Left ventricle myocardium superior (tissue), 1 donor: Measurements from ENCODE around the gene NR1H2. TPM values are rescaled to one million over a fixed set of nuclear protein-coding genes. Genes with fewer than 3 reads are reported as not detected.

Source experiments
- total RNA-seq: library from RNA; stranded (reverse); fragmentation: NEBNext Ultra II Directional; extraction: Animal tissue kit (Norgen Biotek cat#: 25700); gene quantifications from one replicate; pipeline ENCODE4 v1.2.1, GENCODE V29; 2021
- donor health status: DM: no; HTN: yes; CAD: no; lungs with severe emphysema.

NR1H2 gene
- total RNA-seq, 1 donor from 2014 or later: 76.5 TPM

Other genes with a start within 250 kb of the NR1H2 start
- not detected for gene IZUMO2, start 213.2 kb upstream of the NR1H2 start, total RNA-seq
- gene MYH14, start 172.8 kb upstream of the NR1H2 start, total RNA-seq: 131 TPM
- 2.5 TPM for gene KCNC3, start 47.1 kb upstream of the NR1H2 start, total RNA-seq
- 0.32 TPM for gene NAPSA, start 10.8 kb upstream of the NR1H2 start, total RNA-seq
- gene POLD1, start 7.9 kb downstream of the NR1H2 start, total RNA-seq: 10.6 TPM
- not detected for gene SPIB, start 42.5 kb downstream of the NR1H2 start, total RNA-seq
- 0.12 TPM for gene MYBPC2, start 56.4 kb downstream of the NR1H2 start, total RNA-seq
- gene EMC10, start 100.0 kb downstream of the NR1H2 start, total RNA-seq: 79.5 TPM
- gene GARIN5A, start 100.4 kb downstream of the NR1H2 start, total RNA-seq: 1.2 TPM
- 35.2 TPM for gene JOSD2, start 134.7 kb downstream of the NR1H2 start, total RNA-seq
- gene ASPDH, start 137.5 kb downstream of the NR1H2 start, total RNA-seq: not detected
- gene LRRC4B, start 192.0 kb downstream of the NR1H2 start, total RNA-seq: 0.62 TPM